HG03469 (cell line): ENCODE results near the gene MZF1.
"Not testable (repeated sequence)": the region's sequence is repeated elsewhere in the genome, so short reads cannot be mapped to it uniquely, and the experiment has no call there.

Source experiments
- ATAC-seq: cut with Tn5 transposase; IDR thresholded peaks from one replicate; pipeline ENCODE4 v1.9.1; 2021; ENCODE audit warnings: mild to moderate bottlenecking, moderate library complexity, moderate number of reproducible peaks; ENCODE audit not compliant: unreplicated experiment

MZF1 gene

DNA sequence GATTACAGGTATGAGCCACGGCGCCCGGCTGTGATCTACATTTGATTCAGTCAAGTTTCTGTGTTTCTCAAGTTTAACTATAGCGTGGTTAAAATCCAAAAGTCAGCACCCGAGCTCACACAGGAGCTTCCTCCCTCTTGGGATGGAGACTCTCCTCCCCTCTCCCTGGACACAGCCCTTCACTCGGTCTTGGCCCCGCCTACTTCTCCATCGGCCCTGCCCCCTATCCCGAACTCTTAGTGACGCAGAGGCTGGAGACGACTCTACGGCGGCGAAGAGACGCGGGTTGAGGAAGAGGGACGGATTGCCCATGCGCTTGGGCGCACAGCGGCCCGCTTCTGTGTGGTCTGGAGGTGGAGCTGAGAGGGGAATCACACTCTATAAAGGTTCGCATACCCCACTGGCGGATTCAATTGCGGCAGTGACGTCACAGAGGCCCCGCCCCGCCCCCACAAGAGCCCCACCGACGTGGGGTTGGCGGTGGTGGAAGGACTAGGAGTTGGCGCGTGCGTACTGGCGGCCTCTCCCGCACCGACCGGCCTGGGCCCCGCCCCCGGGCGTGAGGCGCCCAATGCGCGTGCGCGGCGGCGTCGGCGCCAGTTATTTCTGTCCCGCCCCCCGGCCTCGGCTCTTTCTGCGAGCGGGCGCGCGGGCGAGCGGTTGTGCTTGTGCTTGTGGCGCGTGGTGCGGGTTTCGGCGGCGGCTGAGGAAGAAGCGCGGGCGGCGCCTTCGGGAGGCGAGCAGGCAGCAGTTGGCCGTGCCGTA, 29.1 kb downstream of the MZF1 start, which contains the start of gene TRIM28:
Gene TRIM28, plus strand, starts transcription at position 239 of the 765 bp plus-strand sequence. CDS start 694 bp downstream, outside the sequence.
- peak; percentile 61 for ATAC-seq

DNA sequence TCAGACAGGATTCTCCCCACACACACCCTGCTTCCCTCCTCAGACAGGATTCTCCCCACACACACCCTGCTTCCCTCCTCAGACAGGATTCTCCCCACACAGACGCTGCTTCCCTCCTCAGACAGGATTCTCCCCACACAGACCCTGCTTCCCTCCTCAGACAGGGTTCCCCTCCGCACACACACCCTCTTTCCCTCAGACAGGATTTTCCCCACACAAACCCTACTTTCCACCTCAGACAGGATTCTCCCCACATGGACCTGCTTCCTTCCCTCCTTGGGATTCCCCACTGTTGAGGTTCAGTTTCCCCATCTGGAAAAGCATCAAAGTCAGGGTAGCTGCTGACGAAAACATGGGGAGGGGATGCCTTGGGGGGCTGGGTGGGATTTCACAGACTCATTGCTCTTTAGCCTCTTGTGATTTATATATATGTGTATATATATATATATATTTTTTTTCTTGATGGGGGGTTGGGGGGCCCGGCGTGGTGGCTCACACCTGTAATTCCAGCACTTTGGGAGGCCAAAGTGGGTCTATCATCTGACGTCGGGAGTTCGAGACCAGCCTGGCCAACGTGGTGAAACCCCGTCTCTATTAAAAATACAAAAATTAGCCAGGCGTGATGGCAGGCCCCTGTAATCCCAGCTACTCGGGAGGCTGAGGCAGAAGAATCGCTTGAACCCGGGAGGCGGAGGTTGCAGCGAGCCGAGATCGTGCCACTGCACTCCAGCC, 30.3 kb downstream of the MZF1 start:
- not testable (repeated sequence) for ATAC-seq

DNA sequence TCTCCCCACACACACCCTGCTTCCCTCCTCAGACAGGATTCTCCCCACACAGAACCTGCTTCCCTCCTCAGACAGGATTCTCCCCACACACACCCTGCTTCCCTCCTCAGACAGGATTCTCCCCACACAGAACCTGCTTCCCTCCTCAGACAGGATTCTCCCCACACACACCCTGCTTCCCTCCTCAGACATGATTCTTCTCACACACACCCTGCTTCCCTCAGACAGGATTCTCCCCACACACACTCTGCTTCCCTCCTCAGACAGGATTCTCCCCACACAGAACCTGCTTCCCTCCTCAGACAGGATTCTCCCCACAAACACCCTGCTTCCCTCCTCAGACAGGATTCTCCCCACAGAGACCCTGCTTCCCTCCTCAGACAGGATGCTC, 34.0 kb downstream of the MZF1 start:
- not testable (repeated sequence) for ATAC-seq

DNA sequence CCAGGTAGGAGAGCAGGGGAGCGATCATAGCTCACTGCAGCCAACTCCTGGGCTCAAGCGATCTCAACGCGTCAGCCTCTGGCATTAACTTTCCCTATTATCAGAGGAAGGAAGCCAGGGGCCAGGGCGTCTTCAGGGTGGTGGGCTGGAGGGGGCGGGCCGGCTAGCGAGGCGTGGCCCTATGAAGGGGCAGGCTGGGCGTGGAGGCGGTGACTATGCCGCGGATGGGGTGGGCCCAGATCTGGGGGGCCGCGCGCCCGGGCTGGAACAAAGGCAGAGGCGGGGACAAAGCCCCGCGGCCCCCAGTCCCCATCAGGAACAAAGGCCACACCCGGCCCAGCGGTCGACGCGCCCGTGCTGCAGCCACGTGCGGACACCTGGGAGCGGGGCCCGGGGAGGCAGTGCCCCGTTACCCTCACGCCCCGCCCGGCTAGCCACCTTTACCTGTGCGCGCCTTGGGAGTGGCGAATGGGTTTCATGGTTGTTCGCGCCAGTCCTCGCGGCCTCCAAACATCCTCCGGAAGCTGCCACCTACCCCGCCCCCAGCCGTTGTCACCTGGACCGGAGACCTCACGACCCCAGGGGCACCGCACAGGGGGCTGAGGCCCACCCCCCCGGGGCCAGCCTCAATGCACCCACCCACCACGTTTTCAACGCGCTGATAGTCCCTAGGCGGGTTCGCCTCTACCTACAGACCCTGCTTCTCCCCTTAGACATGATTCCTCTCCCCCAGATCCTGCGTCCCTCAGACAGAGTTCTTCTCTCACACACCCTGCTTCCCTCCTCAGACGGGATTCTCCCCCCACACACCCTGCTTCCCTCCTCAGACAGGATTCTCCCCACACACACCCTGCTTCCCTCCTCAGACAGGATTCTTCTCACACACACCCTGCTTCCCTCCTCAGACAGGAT, 34.6 kb downstream of the MZF1 start:
- no peak for ATAC-seq

DNA sequence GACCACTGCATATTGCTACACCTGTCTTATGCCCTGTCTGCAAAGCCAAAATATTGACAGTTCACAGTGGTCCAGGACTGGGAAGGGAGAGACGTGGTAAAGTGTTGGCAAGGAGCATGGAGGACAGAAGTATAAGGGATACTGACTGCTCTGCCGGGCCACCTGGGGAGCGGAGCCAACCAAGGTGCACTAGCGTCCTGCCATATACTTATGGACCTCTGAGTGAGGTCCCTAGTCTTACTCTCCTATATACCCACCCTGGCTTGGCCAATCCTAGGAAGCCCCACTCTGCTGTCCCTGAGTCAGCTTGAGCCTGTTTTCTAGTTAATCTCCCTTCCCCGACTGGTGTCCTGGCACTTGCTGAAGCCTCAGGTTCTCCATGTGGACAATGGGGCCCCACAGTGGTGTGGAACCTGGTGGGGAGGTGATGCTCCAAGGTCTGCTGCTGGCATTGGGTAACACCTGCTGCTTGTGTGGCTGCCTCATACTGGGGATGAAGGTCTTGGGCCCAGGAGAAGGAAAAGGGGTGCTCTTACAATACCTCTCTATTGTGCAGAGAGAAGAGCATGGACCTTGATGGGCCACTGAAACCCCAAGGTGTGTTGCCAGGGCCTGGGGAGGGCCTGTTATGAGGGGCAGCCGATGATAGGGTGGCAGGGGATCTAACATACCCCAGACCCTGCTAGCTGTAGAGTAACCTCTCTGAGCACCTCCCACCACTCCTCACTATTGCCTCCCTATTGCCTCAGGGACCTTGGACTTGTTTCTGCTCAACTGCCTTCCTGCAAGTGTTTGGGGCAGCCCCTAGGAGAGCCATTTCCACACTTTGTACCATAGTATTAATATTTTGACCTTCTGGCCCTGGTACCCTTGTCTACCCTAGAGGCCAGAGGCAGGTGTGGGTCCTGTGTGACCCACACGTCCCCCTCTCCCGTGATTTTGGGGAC, 36.0 kb downstream of the MZF1 start:
- no peak for ATAC-seq

DNA sequence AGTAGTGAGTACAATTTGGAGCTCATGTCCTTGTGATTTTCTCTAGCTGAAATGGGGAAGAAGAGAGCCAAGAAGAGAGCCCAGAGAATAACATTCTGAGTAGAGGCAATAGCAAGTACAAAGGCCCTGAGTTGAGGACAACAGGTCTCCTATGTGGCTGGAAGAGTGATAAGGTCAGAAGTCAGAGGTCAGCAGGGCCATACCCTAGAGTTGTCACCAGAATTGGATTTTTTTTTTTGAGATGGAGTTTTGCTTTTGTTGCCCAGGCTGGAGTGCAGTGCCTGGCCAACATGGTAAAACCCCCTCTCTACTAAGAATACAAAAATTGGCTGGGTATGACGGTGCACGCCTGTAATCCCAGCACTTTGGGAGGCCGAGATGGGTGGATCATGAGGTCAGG, 37.3 kb downstream of the MZF1 start:
- ATAC-seq = no peak

DNA sequence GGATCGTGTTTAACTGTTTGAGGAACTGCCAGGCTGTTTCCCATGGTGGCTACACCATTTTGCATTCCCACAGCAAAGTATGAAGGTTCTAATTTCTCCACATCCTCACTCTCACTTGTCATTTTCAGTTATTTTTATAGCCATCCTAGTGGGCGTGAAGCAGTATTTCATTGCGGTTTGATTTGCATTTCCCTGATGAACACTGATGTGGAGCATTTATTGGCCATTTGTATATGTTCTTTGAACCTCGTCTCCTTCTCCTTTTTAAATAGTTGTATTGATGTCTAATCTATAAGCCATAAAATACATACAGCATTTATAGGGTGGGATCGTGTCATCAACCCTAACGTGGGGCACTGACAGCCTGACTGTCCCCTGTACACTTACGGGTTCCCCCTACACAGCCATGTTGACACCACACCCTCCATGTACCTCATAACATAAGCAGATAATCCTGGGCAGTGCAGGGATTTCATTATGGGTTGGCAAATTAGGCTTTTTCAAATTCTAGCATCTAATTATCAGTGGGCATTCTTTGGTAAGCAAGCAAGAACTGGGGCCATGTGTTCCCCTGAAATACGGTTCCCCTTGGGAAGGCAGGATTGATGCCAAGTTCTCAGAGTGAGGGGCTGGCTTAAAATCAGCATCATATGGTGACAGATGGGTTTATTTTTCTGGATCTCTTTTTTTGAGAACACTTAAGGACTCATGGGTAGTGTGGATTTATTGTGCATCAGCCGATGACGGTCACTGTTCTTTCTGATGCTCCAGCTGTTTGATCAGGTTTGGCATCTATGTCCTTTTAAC, 41.9 kb downstream of the MZF1 start:
- no peak for ATAC-seq

GRCh38 chr19:58529405-58529804, 43.7 kb downstream of the MZF1 start:
- no peak for ATAC-seq

GRCh38 chr19:58522709-58523108, 50.4 kb downstream of the MZF1 start:
- ATAC-seq = no peak

DNA sequence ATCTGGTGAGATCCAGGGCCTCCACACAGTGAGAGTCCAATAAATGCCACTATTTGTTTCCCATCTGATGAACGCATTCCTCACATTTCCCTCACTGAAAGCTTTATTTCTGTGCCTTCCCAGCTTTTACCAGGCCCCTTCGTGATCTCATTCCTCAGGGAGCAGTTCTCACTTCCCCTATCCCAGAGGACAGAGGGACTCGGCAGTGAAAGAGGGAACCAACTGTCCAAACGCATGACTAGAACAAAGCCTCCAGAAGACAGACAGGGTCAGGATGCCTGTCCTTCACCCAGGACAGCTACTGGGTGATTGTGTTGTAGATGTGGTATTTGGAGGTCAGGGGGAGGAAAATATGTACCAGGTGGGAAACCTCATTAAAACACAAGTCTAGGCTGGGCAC, 51.5 kb downstream of the MZF1 start:
- ATAC-seq = no peak

- ATAC-seq = no peak
Measured at GRCh38 chr19:58520257-58520599, 52.9 kb downstream of the MZF1 start.

DNA sequence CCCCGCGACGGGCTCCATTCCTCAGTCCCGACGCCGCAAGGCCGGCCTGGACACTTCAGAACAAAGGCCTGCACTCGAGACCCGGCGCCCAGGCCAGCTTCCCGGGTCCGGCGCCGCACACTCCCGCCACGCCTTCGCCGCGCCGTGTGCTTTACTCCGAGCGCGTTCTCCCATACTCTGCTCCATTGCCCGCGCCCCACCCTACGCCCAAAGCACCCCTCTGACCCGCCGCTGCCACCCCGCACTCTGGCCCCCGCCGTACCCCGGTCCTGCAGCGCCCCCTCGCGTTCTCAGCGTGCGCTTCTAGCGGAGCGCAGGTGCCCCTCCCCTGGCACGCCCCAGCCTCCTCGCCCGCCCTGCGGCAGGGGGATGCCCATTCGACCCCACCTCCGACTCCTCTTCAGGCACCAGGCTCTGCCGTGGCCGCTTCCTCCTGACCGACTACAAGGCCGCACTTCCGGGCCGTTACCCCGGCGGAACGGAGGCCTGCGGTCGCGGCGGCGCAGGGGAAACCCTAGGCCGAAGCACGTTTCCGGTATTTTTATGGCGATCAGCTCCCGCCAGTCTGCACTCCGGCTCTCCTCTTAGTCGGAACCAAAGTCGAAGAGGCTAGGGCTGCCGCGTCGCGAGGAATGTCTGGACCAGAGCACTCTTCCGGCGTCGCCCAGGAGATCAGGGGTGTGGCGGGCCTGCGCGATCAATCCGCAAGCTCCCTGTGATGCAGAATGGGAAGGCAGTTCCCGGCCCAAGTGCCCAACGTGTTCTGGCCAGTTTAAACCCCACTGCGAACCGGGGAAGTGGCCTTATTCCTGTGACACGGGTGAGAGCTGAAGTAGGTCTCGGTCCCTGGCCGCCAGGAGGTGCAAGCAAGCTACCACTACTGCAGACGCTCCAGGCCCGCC, 53.5 kb downstream of the MZF1 start, which contains the start of gene ZBTB45:
Gene ZBTB45, minus strand, starts transcription at position 456 of the 902 bp plus-strand sequence. CDS start 2,137 bp downstream, outside the sequence.
- ATAC-seq = peak; percentile 52

GRCh38 chr19:58519087-58519354, 54.1 kb downstream of the MZF1 start:
- no peak for ATAC-seq

GRCh38 chr19:58518256-58519086, 54.7 kb downstream of the MZF1 start:
- no peak for ATAC-seq

- no peak for ATAC-seq
Measured at GRCh38 chr19:58516964-58517833, 55.9 kb downstream of the MZF1 start.

DNA sequence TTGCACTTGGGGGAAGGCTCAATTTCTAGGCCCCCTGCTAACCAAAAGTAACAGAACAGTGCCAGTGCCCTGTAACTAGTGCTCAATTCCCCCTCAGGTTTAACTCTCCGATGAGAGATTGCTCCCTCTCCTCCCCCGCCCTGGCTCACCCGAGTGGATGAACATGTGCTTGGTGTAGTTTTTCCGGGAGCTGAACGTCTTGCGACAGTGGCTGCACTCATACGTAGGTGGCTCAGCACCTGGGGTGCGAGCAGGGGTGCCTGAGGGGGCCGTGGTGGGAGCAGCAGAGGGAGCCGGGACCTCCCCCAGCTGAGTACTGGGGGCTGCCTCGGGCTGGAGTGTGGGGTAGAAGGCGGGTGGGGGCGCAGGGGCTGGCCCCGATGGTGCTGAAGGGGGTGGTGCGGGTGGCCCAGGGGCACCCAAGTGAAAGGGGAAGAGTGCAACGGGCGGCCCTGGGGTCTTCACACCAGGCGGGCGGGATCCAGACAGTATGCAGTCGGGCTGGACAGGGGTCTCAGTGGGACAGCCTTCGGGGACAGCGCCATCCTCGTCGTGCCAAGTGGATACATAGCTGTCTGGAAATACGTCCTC, 56.8 kb downstream of the MZF1 start:
- no peak for ATAC-seq
